Testis (tissue), 3 donors: ENCODE data around the gene NUPR1. TPM values are rescaled to one million over a fixed set of nuclear protein-coding genes. Genes with fewer than 3 reads are reported as not detected.
"Not testable (repeated sequence)": the region's sequence is repeated elsewhere in the genome, so short reads cannot be mapped to it uniquely, and the experiment has no call there.

ENCODE experiments used
- DNase-seq: peaks from one replicate; pipeline ENCODE4 v3.0.0-alpha.2; 2019
- H3K27ac ChIP-seq, 2 donors: fragments of 200-600 bp; sonication (generic); one replicate each; pipeline ENCODE4 v1.5.1; 2019
- H3K27me3 ChIP-seq: fragments of 200-600 bp; sonication (generic); one replicate; pipeline ENCODE4 v1.5.1; 2019
- H3K36me3 ChIP-seq: fragments of 200-600 bp; sonication (generic); one replicate; pipeline ENCODE4 v1.5.1; 2017; ENCODE audit warnings: low read depth; ENCODE audit errors: missing control alignments
- H3K4me1 ChIP-seq: fragments of 200-600 bp; sonication (generic); one replicate; pipeline ENCODE4 v1.5.1; 2019
- H3K4me3 ChIP-seq, 2 donors: fragments of 200-600 bp; sonication (generic); one replicate each; pipeline ENCODE4 v1.5.1; 2017 to 2019
- H3K9me3 ChIP-seq: fragments of 200-600 bp; sonication (generic); one replicate; pipeline ENCODE4 v1.5.1; 2017
- CTCF ChIP-seq, 3 experiments: fragments of 450-650 bp in 2 of 3; fragments of 200-600 bp in 1 of 3; sonication (generic) in 1 of 3; IDR thresholded peaks; one replicate each; pipeline ENCODE4 v1.5.1; 2016 to 2019; ENCODE audit warnings: antibody characterized with exemption in 3 of 3, mild to moderate bottlenecking in 2 of 3, moderate library complexity in 1 of 3
- POLR2A ChIP-seq: fragments of 450-650 bp; IDR thresholded peaks from one replicate; pipeline ENCODE4 v1.6.1; 2017; ENCODE audit warnings: antibody characterized with exemption, mild to moderate bottlenecking, moderate library complexity
- WGBS, 2 donors: methylation state at CpG; one replicate each; pipeline ENCODE4 v1.1.5; 2018; 5-methylcytosine and 5-hydroxymethylcytosine counted together
- intact Hi-C: fragments of 100-400 bp; cut with DNase I; formaldehyde crosslinking; loops from one replicate; pipeline ENCODE4 v1.15.1; 2023; ENCODE audit warnings: low total_unique reads
- polyA plus RNA-seq: library from polyadenylated mRNA; stranded (reverse); fragments of 350-450 nt; fragmentation: Illumina TruSeq; extraction: RNeasy Lipid Tissue Mini Kit (QIAGEN cat#74804); gene quantifications from one replicate; pipeline ENCODE4 v1.2.3, GENCODE V29; 2014; ENCODE audit warnings: low read depth, low replicate concordance; ENCODE audit not compliant: insufficient read depth
- total RNA-seq, 2 donors: library from RNA; depleted of rRNA; stranded (reverse); fragments of >200 nt; gene quantifications; one replicate each; pipeline ENCODE4 v1.2.3, GENCODE V29; 2016

Gene NUPR1
- total and polyA plus RNA-seq, 3 donors from 2014 or later = 38.0 to 159 (median 46.6) TPM

GRCh38 chr16:28491230-28491969 lies 47.4 kb downstream of the NUPR1 start:
- H3K4me1 ChIP-seq = peaks cover 5% of the 10 kb centered on the region
- TF ChIP-seq POLR2A (no peak), CTCF (IDR thresholded peaks at IDR 0.05) (no peak)
- DNase-seq = peak; percentile 59
- WGBS, 2 donors = 0 to 1% methylated on average over 12 to 35 of the region's 42 CpGs
- intact Hi-C loops = no loop called here
- no peaks in the 10 kb centered on the region for H3K27me3 ChIP-seq
- H3K9me3 ChIP-seq = no peaks in the 10 kb centered on the region
- H3K4me3 ChIP-seq = peak overlapping the region; percentile 91 to 93
- peak overlapping the region; percentile 95 to 98 for H3K27ac ChIP-seq
- H3K36me3 ChIP-seq = no peaks in the 10 kb centered on the region

- no peak overlapping the region for H3K4me3 ChIP-seq
- peaks cover 5% of the 10 kb centered on the region for H3K4me1 ChIP-seq
- WGBS, 2 donors = 91 to 92% methylated on average over 2 to 5 of the region's 5 CpGs
- H3K27ac ChIP-seq = no peak overlapping the region
- DNase-seq = no peak
- no peaks in the 10 kb centered on the region for H3K36me3 ChIP-seq
- no peak for TF ChIP-seq CTCF (IDR thresholded peaks at IDR 0.05)
- TF ChIP-seq POLR2A = no peak
- no peaks in the 10 kb centered on the region for H3K27me3 ChIP-seq
- intact Hi-C loops = loop anchor here (10.0 kb wide), 1 partner anchor 139 kb away; no protein-coding TSS in a partner anchor
- no peaks in the 10 kb centered on the region for H3K9me3 ChIP-seq
Observed at GRCh38 chr16:28486266-28486665, 52.5 kb downstream of the NUPR1 start.

GRCh38 chr16:28483361-28483760 lies 55.4 kb downstream of the NUPR1 start:
- not testable (repeated sequence) for H3K36me3 ChIP-seq, DNase-seq
- intact Hi-C loops = loop anchor here (10.0 kb wide), 1 partner anchor 141 kb away; no protein-coding TSS in a partner anchor

More at GRCh38 chr16:28483361-28483760, 55.4 kb downstream of the NUPR1 start:
- H3K4me3 ChIP-seq, H3K27ac ChIP-seq, H3K9me3 ChIP-seq, H3K4me1 ChIP-seq, H3K27me3 ChIP-seq: not testable (repeated sequence)
- 84 to 92% methylated on average over 5 of the region's 5 CpGs for WGBS, 2 donors

Other genes with a start within 250 kb of the NUPR1 start
- 1 to 10 TPM; 4.6 to 8.1 TPM for gene SBK1, start 246.4 kb downstream of the NUPR1 start, total RNA-seq
- gene SBK1, start 246.4 kb downstream of the NUPR1 start, polyA plus RNA-seq = 4.1 TPM
- 10 to 100 TPM; 16.7 to 36.3 TPM for gene NPIPB6, start 175.5 kb downstream of the NUPR1 start, total RNA-seq
- 47.5 TPM for gene NPIPB6, start 175.5 kb downstream of the NUPR1 start, polyA plus RNA-seq
- 100 to 1,000 TPM; 279 to 324 TPM for gene EIF3CL, start 135.1 kb downstream of the NUPR1 start, total RNA-seq
- gene EIF3CL, start 135.1 kb downstream of the NUPR1 start, polyA plus RNA-seq = 59.6 TPM
- gene NPIPB7, start 66.6 kb downstream of the NUPR1 start, total RNA-seq = 10 to 100 TPM in 1 of 2 donors, 1 to 10 TPM in 1; 2.0 to 10.5 TPM
- gene NPIPB7, start 66.6 kb downstream of the NUPR1 start, polyA plus RNA-seq = 25.3 TPM
- 10 to 100 TPM; 25.4 to 50.2 TPM for gene CLN3, start 46.9 kb downstream of the NUPR1 start, total RNA-seq
- gene CLN3, start 46.9 kb downstream of the NUPR1 start, polyA plus RNA-seq = 23.3 TPM
- 1 to 10 TPM; 2.1 to 3.1 TPM for gene APOBR, start 44.3 kb downstream of the NUPR1 start, total RNA-seq
- gene APOBR, start 44.3 kb downstream of the NUPR1 start, polyA plus RNA-seq = 2.9 TPM
- gene IL27, start 32.1 kb downstream of the NUPR1 start, total RNA-seq = 1 to 10 TPM in 1 of 2 donors, not detected in 1; 1.8 TPM
- gene IL27, start 32.1 kb downstream of the NUPR1 start, polyA plus RNA-seq = 1.1 TPM
- gene SGF29, start 14.9 kb upstream of the NUPR1 start, total RNA-seq = 10 to 100 TPM; 82.3 to 94.5 TPM
- 76.7 TPM for gene SGF29, start 14.9 kb upstream of the NUPR1 start, polyA plus RNA-seq
- gene SULT1A2, start 58.1 kb upstream of the NUPR1 start, total RNA-seq = 1 to 10 TPM; 1.1 to 2.5 TPM
- gene SULT1A2, start 58.1 kb upstream of the NUPR1 start, polyA plus RNA-seq = 0.96 TPM
- 10 to 100 TPM; 34.9 to 42.6 TPM for gene SULT1A1, start 71.1 kb upstream of the NUPR1 start, total RNA-seq
- gene SULT1A1, start 71.1 kb upstream of the NUPR1 start, polyA plus RNA-seq = 50.9 TPM
- gene NPIPB8, start 99.1 kb upstream of the NUPR1 start, total RNA-seq = 10 to 100 TPM in 1 of 2 donors, 1 to 10 TPM in 1; 5.8 to 11.5 TPM
- 13.5 TPM for gene NPIPB8, start 99.1 kb upstream of the NUPR1 start, polyA plus RNA-seq
- 100 to 1,000 TPM; 497 to 515 TPM for gene EIF3C, start 172.5 kb upstream of the NUPR1 start, total RNA-seq
- 358 TPM for gene EIF3C, start 172.5 kb upstream of the NUPR1 start, polyA plus RNA-seq
- gene NPIPB9, start 212.8 kb upstream of the NUPR1 start, total RNA-seq = 10 to 100 TPM; 12.6 to 21.3 TPM
- gene NPIPB9, start 212.8 kb upstream of the NUPR1 start, polyA plus RNA-seq = 11.3 TPM